Activated CD4-positive, alpha-beta T cell treated with anti-CD3 and anti-CD28 coated beads, Interleukin-2, amount 10 ng/mL, durations not matched to agents 7 days and 5 days (primary cell): ENCODE results near the gene NUB1. TPM values are rescaled to one million over a fixed set of nuclear protein-coding genes. Genes with fewer than 3 reads are reported as not detected.

ENCODE experiments used
- CTCF ChIA-PET: fragments of 350-600 bp; sonication (Branson Sonifier 250); formaldehyde crosslinking; loops from one replicate; lab custom pipeline; 2021; ENCODE audit warnings: antibody characterized with exemption; lab: Charles Lee
- POLR2A ChIA-PET: fragments of 350-600 bp; sonication (Branson Sonifier 250); formaldehyde crosslinking; loops from one replicate; lab custom pipeline; 2021; ENCODE audit warnings: antibody characterized with exemption; lab: Charles Lee
- DNase-seq: peaks from one replicate; pipeline ENCODE4 v3.0.0-alpha.2; 2020
- H3K27ac Mint-ChIP-seq: one replicate; pipeline ENCODE4 v1.8.0; 2021; ENCODE audit warnings: mild to moderate bottlenecking, moderate library complexity, mixed read lengths
- H3K27me3 Mint-ChIP-seq: one replicate; pipeline ENCODE4 v1.8.0; 2021; ENCODE audit warnings: mixed read lengths
- H3K36me3 Mint-ChIP-seq: one replicate; pipeline ENCODE4 v1.8.0; 2021; ENCODE audit warnings: low read depth, mixed read lengths
- H3K4me1 Mint-ChIP-seq: one replicate; pipeline ENCODE4 v1.8.0; 2021; ENCODE audit warnings: mixed read lengths
- H3K4me3 Mint-ChIP-seq: one replicate; pipeline ENCODE4 v1.8.0; 2021; ENCODE audit warnings: mild to moderate bottlenecking, moderate library complexity, mixed read lengths
- H3K9me3 Mint-ChIP-seq: one replicate; pipeline ENCODE4 v1.8.0; 2021; ENCODE audit warnings: mixed read lengths
- total RNA-seq, 2 experiments: library from RNA; stranded (reverse); gene quantifications; one replicate each; pipeline ENCODE4 v1.2.3, GENCODE V29; 2021

Gene NUB1
- total RNA-seq, 2 experiments from 2014 or later: 69.7 to 85.5 TPM

GRCh38 chr7:151423226-151423625, 81.6 kb downstream of the NUB1 start:
- H3K9me3 Mint-ChIP-seq: peaks cover 9% of the 10 kb centered on the region
- ChIA-PET POLR2A (no interaction called here), CTCF (interaction anchor here (1.0 to 1.7 kb wide), 5 partner anchors 11 to 71 kb away, joined by 3 to 4 read pairs (median 3); no protein-coding TSS in a partner anchor)
- no peak for DNase-seq
- peaks cover 21% of the 10 kb centered on the region for H3K27me3 Mint-ChIP-seq
- H3K4me1 Mint-ChIP-seq: peaks cover 6% of the 10 kb centered on the region
- no peak overlapping the region for H3K27ac Mint-ChIP-seq
- H3K4me3 Mint-ChIP-seq: no peak overlapping the region
- peaks cover 2% of the 10 kb centered on the region for H3K36me3 Mint-ChIP-seq

DNA sequence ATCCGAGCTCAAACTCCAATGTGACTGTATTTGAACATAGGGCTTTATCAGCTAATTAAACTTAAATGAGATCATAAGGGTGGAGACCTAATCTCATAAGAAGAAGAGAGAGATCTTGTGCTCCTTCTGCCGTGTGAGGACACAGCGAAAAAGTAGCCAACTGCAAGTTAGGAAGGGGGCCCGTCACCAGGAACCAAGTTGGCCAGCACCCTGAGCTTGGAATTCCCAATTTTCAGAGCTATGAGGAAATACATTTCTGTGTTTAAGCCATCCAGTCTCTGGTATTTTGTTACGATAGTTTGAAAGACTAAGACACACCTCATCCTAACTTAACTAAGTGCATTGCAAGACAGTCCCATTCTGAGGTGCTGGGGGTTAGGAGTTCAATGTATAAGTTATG, 82.3 kb downstream of the NUB1 start:
- Mint-ChIP-seq H3K27ac (no peak overlapping the region), H3K4me3 (no peak overlapping the region), H3K4me1 (peaks cover 13% of the 10 kb centered on the region), H3K36me3 (peaks cover 2% of the 10 kb centered on the region), H3K27me3 (peaks cover 19% of the 10 kb centered on the region), H3K9me3 (peaks cover 9% of the 10 kb centered on the region)
- DNase-seq: no peak
- POLR2A ChIA-PET: no interaction called here
- CTCF ChIA-PET: interaction anchor here (1.0 to 1.2 kb wide), 4 partner anchors 12 to 72 kb away, joined by 3 read pairs; no protein-coding TSS in a partner anchor

- Mint-ChIP-seq H3K36me3 (peaks cover 2% of the 10 kb centered on the region), H3K27me3 (peaks cover 19% of the 10 kb centered on the region), H3K4me1 (peaks cover 22% of the 10 kb centered on the region), H3K27ac (no peak overlapping the region), H3K9me3 (peaks cover 9% of the 10 kb centered on the region), H3K4me3 (no peak overlapping the region)
- ChIA-PET POLR2A (no interaction called here), CTCF (no interaction called here)
- DNase-seq: no peak
Measured at GRCh38 chr7:151424799-151425198, 83.2 kb downstream of the NUB1 start.

DNA sequence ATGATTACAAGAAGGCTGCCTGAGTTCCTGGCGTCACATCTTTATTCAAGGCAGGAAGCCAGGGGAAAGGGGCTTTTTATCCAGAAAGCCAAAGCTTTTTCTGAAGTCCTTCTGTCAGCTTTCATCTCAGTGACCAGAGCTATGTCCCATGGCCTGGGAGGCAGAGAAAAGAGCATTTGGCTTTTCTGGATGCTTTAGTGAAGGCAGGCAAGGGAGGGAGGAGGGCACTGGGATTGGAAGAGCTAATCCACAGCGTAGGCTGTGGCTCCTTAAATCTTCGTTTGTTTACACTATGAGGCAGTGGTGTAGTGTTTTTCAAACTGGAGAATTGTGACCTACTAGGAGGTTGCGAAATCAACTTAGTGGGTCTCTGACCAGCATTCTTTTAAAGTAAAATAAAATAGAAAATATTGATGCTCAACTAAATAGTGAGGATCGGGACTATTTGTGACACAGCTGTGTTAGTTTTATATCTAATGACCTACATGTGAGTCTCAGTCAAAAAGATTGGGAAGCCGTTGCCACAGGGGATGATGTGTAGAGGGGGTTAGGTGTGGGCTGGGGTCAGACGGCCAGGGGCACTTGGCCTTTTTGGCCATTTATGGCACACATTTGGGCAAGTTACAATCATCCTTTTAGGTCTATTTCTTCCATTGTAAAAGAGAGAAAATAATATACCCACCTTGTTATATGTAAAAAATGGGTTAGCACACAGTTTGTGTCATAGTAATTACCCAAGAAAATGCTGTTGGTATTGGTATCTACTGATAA, 84.2 kb downstream of the NUB1 start:
- Mint-ChIP-seq H3K27ac (no peak overlapping the region), H3K4me1 (peaks cover 32% of the 10 kb centered on the region), H3K27me3 (peaks cover 11% of the 10 kb centered on the region), H3K9me3 (peaks cover 6% of the 10 kb centered on the region), H3K36me3 (peaks cover 2% of the 10 kb centered on the region), H3K4me3 (no peak overlapping the region)
- ChIA-PET CTCF (interaction anchor here (0.8 to 1.0 kb wide), 2 partner anchors 12 to 73 kb away, joined by 3 to 4 read pairs; no protein-coding TSS in a partner anchor), POLR2A (no interaction called here)
- DNase-seq: no peak

- ChIA-PET POLR2A (no interaction called here), CTCF (interaction anchor here (0.8 kb wide), 1 partner anchor 11 kb away, joined by 3 read pairs; no protein-coding TSS in a partner anchor)
- H3K4me1 Mint-ChIP-seq: peaks cover 39% of the 10 kb centered on the region
- peaks cover 2% of the 10 kb centered on the region for H3K36me3 Mint-ChIP-seq
- no peak overlapping the region for H3K27ac Mint-ChIP-seq
- H3K27me3 Mint-ChIP-seq: peaks cover 11% of the 10 kb centered on the region
- H3K4me3 Mint-ChIP-seq: no peak overlapping the region
- peaks cover 6% of the 10 kb centered on the region for H3K9me3 Mint-ChIP-seq
- no peak for DNase-seq
Measured at GRCh38 chr7:151426441-151426903, 84.9 kb downstream of the NUB1 start.

DNA sequence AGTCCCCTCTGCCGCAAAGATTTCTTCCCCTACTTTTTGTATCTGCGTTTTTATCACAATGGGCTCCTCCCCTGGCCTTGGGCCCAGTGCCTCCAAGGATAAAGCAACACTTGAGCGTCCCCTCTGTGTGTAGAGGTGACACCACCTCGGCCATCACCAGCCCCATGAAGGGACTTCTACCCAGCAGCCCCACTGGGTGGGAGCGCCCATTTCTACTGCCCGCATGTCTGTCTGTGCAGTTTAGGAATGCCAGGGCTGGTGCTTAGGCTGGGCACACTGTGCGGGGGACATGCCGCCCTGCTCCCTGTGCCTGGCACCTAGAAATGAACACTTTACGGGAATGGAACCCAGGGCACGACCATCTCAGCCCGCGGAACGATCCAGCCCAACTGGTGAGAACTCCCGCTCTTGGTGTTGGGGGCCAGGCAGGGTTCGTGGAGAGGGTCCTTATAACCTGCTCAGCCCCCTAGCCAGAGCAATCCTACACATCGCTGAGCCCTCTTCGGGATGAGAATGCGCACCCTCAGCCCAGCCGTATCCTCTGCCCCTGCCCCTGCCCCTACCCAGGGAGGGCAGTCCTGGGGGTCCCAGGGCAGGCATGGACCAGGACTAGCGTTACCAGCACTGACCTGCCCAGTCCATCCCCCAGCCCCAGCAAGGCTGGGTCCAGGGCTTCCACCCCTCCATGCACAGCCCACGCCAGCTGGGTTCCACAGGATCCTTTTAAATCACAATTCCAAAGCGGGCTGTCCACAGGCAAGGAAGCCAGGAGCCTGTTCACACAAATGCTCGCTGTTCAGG, 85.5 kb downstream of the NUB1 start:
- peaks cover under 1% of the 10 kb centered on the region for H3K36me3 Mint-ChIP-seq
- peaks cover 3% of the 10 kb centered on the region for H3K9me3 Mint-ChIP-seq
- no peak overlapping the region for H3K4me3 Mint-ChIP-seq
- H3K4me1 Mint-ChIP-seq: peaks cover 40% of the 10 kb centered on the region
- POLR2A ChIA-PET: no interaction called here
- H3K27ac Mint-ChIP-seq: no peak overlapping the region
- peaks cover 10% of the 10 kb centered on the region for H3K27me3 Mint-ChIP-seq
- no peak for DNase-seq
- CTCF ChIA-PET: no interaction called here

GRCh38 chr7:151427705-151428377, 86.2 kb downstream of the NUB1 start:
- peak overlapping the region; percentile 92 for H3K27ac Mint-ChIP-seq
- peaks cover 3% of the 10 kb centered on the region for H3K27me3 Mint-ChIP-seq
- H3K9me3 Mint-ChIP-seq: no peaks in the 10 kb centered on the region
- no peak for DNase-seq
- no peak overlapping the region for H3K4me3 Mint-ChIP-seq
- H3K4me1 Mint-ChIP-seq: peaks cover 45% of the 10 kb centered on the region
- CTCF ChIA-PET: interaction anchor here (0.7 kb wide), 1 partner anchor 55 kb away, joined by 5 read pairs; no protein-coding TSS in a partner anchor
- POLR2A ChIA-PET: interaction anchor here (0.7 kb wide), 1 partner anchor 405 kb away, joined by 6 read pairs; no protein-coding TSS in a partner anchor
- H3K36me3 Mint-ChIP-seq: no peaks in the 10 kb centered on the region

Other genes with a start within 250 kb of the NUB1 start
- not detected for gene GBX1, start 174.1 kb upstream of the NUB1 start, total RNA-seq
- not detected for gene ASB10, start 154.6 kb upstream of the NUB1 start, total RNA-seq
- not detected for gene H2BK1, start 131.3 kb upstream of the NUB1 start, total RNA-seq
- 10 to 100 TPM; 31.7 to 34.3 TPM for gene ABCF2, start 114.6 kb upstream of the NUB1 start, total RNA-seq
- 10 to 100 TPM; 40.7 to 42.3 TPM for gene CHPF2, start 109.3 kb upstream of the NUB1 start, total RNA-seq
- 1 to 10 TPM; 2.0 to 2.5 TPM for gene SMARCD3, start 93.1 kb upstream of the NUB1 start, total RNA-seq
- gene WDR86, start 68.2 kb downstream of the NUB1 start, total RNA-seq: under 1 TPM; 0.29 to 0.77 TPM
- under 1 TPM in 1 of 2 experiments, not detected in 1; 0.25 TPM for gene CRYGN, start 98.3 kb downstream of the NUB1 start, total RNA-seq
- gene RHEB, start 178.1 kb downstream of the NUB1 start, total RNA-seq: 10 to 100 TPM; 86.8 to 90.7 TPM